ENCODE data around the gene HEPH. TPM values are rescaled to one million over a fixed set of nuclear protein-coding genes. Genes with fewer than 3 reads are reported as not detected.

The HEPH gene
- total and polyA plus RNA-seq, 9 of the 15 experiments (the other 6 are each of a cell fraction or from before 2014, with no cell fraction given): 22.4 to 67.6 (median 42.9) TPM

DNA sequence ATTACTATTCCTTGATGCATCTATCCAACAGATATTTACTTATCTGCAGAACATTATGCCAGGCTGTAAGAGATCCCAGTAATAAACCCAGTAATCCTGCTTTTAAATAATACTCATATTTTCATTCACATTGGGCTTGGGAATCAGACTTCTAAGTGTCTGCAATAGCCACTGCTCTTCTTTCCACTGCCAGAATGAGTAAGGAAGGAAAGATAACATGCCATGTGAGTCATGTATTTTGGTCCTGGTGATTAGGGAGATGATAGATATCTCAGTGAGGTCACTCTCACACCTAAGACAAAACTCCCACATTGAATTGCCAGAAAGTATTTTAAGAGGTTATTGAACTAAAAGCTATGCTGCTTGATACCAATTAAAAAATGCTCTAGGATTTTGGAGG, 13.9 kb upstream of the HEPH start (continued):
- TF ChIP-seq, protein P1, sequence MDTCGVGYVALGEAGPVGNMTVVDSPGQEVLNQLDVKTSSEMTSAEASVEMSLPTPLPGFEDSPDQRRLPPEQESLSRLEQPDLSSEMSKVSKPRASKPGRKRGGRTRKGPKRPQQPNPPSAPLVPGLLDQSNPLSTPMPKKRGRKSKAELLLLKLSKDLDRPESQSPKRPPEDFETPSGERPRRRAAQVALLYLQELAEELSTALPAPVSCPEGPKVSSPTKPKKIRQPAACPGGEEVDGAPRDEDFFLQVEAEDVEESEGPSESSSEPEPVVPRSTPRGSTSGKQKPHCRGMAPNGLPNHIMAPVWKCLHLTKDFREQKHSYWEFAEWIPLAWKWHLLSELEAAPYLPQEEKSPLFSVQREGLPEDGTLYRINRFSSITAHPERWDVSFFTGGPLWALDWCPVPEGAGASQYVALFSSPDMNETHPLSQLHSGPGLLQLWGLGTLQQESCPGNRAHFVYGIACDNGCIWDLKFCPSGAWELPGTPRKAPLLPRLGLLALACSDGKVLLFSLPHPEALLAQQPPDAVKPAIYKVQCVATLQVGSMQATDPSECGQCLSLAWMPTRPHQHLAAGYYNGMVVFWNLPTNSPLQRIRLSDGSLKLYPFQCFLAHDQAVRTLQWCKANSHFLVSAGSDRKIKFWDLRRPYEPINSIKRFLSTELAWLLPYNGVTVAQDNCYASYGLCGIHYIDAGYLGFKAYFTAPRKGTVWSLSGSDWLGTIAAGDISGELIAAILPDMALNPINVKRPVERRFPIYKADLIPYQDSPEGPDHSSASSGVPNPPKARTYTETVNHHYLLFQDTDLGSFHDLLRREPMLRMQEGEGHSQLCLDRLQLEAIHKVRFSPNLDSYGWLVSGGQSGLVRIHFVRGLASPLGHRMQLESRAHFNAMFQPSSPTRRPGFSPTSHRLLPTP (IDR thresholded peaks at IDR 0.05; ENCODE audit: borderline replicate concordance, extremely low read depth, insufficient read length): no peak
- TF ChIP-seq MTA1 (IDR thresholded peaks at IDR 0.05; ENCODE audit: borderline replicate concordance): peak; percentile 74; the same call in 1 of the 2 replicates
- TF ChIP-seq TCF3 (CRISPR knock-in tag; IDR thresholded peaks at IDR 0.05): peak; percentile 62
- peak; percentile 44; the same call in 1 of the 2 replicates for TF ChIP-seq MEF2D (tag; conservative IDR thresholded peaks at IDR 0.05; ENCODE audit: low read depth)
- peak; percentile 40; the same call in 1 of the 2 replicates for TF ChIP-seq MYC (IDR thresholded peaks at IDR 0.05; ENCODE audit: low read depth, low read length)
- TF ChIP-seq MYC (CRISPR knock-in tag; IDR thresholded peaks at IDR 0.05; ENCODE audit: borderline replicate concordance, low read depth): no peak
- 0 out of 2 replicates have a peak, but pooled peaks have one; percentile 24 for TF ChIP-seq PML (IDR thresholded peaks at IDR 0.05; ENCODE audit: low read length)
- TF ChIP-seq CTBP1 (IDR thresholded peaks at IDR 0.05; ENCODE audit: borderline replicate concordance): peak; percentile 70; the same call in 1 of the 2 replicates
- peak; percentile 97 for TF ChIP-seq JUND (IDR thresholded peaks at IDR 0.05; ENCODE audit: borderline replicate concordance, low read depth, low read length)
- peak; percentile 96 for TF ChIP-seq JUND (tag; IDR thresholded peaks at IDR 0.05; ENCODE audit: borderline replicate concordance, low read depth, low read length)
- no peak for TF ChIP-seq ZNF639 (CRISPR knock-in tag; conservative IDR thresholded peaks at IDR 0.05 in 1 of 2, IDR thresholded peaks at IDR 0.05 in 1 of 2)
- peak; percentile 45; the same call in 1 of the 2 replicates for TF ChIP-seq MTA2 (IDR thresholded peaks at IDR 0.05; ENCODE audit: low read depth)
- TF ChIP-seq, protein P2, sequence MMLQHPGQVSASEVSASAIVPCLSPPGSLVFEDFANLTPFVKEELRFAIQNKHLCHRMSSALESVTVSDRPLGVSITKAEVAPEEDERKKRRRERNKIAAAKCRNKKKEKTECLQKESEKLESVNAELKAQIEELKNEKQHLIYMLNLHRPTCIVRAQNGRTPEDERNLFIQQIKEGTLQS (IDR thresholded peaks at IDR 0.05): peak; percentile 93
- TF ChIP-seq, protein P2 (CRISPR knock-in tag; conservative IDR thresholded peaks at IDR 0.05): no peak
- TF ChIP-seq, protein P3, sequence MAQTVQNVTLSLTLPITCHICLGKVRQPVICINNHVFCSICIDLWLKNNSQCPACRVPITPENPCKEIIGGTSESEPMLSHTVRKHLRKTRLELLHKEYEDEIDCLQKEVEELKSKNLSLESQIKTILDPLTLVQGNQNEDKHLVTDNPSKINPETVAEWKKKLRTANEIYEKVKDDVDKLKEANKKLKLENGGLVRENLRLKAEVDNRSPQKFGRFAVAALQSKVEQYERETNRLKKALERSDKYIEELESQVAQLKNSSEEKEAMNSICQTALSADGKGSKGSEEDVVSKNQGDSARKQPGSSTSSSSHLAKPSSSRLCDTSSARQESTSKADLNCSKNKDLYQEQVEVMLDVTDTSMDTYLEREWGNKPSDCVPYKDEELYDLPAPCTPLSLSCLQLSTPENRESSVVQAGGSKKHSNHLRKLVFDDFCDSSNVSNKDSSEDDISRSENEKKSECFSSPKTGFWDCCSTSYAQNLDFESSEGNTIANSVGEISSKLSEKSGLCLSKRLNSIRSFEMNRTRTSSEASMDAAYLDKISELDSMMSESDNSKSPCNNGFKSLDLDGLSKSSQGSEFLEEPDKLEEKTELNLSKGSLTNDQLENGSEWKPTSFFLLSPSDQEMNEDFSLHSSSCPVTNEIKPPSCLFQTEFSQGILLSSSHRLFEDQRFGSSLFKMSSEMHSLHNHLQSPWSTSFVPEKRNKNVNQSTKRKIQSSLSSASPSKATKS (CRISPR knock-in tag; IDR thresholded peaks at IDR 0.05): no peak
- TF ChIP-seq ADNP (tag; IDR thresholded peaks at IDR 0.05): no peak
- peak in 1 of 2 experiments; percentile 66; a peak in 2 of 4 replicates for TF ChIP-seq TBL1XR1 (IDR thresholded peaks at IDR 0.05; ENCODE audit: low read length in 2 of 2)
- peak in 1 of 2 experiments; percentile 78; a peak in 1 of 4 replicates for TF ChIP-seq RCOR1 (IDR thresholded peaks at IDR 0.05; ENCODE audit: borderline replicate concordance in 1 of 2, low read depth in 2 of 2, low read length in 2 of 2)
- peak; percentile 78 for TF ChIP-seq CBFA2T3 (IDR thresholded peaks at IDR 0.05)
- peak; percentile 67; the same call in 1 of the 2 replicates for TF ChIP-seq ZEB2 (IDR thresholded peaks at IDR 0.05)
- no peak for TF ChIP-seq MTF1 (CRISPR knock-in tag; IDR thresholded peaks at IDR 0.05; ENCODE audit: borderline replicate concordance)
- peak; percentile 59 for TF ChIP-seq FOS (IDR thresholded peaks at IDR 0.05; ENCODE audit: extremely low read depth, insufficient read length)
